ENCODE data around the gene ASIC2. TPM values are rescaled to one million over a fixed set of nuclear protein-coding genes. Genes with fewer than 3 reads are reported as not detected.
A peak's percentile ranks its signal among the peaks of the same experiment; 100 is the strongest.

Gene ASIC2
- total and polyA plus RNA-seq, 12 donors = not detected

DNA sequence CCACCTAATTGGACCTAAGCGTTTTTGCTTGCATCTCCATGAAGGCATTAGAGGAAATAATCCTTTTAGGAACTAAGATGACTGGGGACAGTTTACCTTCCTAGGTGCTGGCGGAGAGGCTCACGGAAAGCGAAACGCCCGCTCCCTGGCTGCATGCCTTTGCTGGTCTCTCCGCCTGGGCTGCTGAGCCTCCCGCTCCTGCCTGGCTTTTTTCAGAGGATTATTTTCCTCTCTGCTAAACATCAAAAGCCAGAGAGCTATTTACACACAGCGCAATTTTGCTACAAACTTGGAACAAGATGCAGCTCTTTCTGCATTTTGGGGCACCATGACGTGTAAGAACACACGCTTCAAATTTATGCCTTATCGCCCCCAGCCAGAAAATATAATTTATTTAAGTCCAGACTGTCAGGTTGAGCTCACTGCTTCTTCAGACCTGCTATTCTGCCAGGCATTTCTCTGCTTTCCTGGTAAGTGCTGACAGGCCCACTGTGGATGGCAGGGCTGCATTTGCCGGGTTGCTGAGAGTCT, 177.0 kb downstream of the ASIC2 start:
- no peak for TF ChIP-seq CTCF (IDR thresholded peaks at IDR 0.05)
- no peak for DNase-seq
- Histone ChIP-seq H3K27me3 (peaks cover 0 to 59% (median 18%) of the 10 kb centered on the region in 7 donors), H3K4me3 (no peak overlapping the region), H3K27ac (no peak overlapping the region), H3K36me3 (no peaks in the 10 kb centered on the region), H3K9me3 (no peaks in the 10 kb centered on the region), H3K4me1 (peaks cover 0 to 3% (median 0%) of the 10 kb centered on the region in 9 donors)
- intact Hi-C loops (cut with DNase I) = no loop called here
- 65 to 68% methylated on average over 13 of the region's 13 CpGs for WGBS, 2 donors
- ATAC-seq = no peak

DNA sequence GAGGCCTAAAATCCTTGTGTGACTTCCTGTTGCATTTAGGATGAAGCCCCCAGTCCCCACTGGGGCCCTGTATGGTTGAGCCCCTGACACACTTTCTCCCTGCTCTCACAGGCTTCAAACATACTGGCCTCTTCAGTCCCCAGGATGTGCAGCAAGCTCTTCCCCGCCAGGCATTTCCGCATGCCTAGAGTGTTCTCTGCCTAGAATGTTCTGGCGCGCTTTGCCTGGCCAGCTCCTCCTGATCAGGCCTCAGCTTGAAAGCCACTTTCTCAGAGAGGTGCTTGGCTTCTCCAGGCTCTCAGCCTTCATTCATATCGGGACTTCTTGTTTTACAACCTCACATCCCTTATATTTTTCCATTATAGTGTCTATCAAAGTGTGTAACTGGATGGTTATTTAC, 177.7 kb downstream of the ASIC2 start:
- H3K9me3 ChIP-seq = no peaks in the 10 kb centered on the region
- DNase-seq (no peak), ATAC-seq (no peak)
- peaks cover 0 to 60% (median 18%) of the 10 kb centered on the region in 7 donors for H3K27me3 ChIP-seq
- H3K36me3 ChIP-seq = no peaks in the 10 kb centered on the region
- H3K27ac ChIP-seq = no peak overlapping the region
- no peak overlapping the region for H3K4me3 ChIP-seq
- intact Hi-C loops (cut with DNase I) = no loop called here
- TF ChIP-seq CTCF (IDR thresholded peaks at IDR 0.05) = no peak
- WGBS, 2 donors = 81 to 85% methylated on average over 5 of the region's 5 CpGs
- peaks cover 0 to 3% (median 0%) of the 10 kb centered on the region in 9 donors for H3K4me1 ChIP-seq

DNA sequence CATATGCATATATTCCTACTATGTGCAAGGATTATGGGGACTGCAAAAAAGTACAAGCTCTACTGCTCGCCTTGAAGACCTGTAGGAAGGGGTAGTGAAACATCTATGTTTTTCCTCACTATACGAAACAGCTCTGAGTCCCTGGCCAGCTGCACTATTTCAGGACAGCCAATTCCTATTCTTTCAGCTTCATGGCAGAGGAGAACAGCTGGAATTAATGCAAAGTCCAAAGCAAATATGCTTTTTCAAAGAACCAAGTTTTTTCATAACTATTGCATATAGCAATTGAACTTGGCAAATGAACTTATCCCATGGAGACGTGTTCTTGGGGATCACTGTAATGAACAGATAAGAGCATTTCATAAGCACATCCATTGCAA, 179.1 kb downstream of the ASIC2 start:
- 62 to 63% methylated on average over 3 of the region's 3 CpGs for WGBS, 2 donors
- Histone ChIP-seq H3K4me3 (no peak overlapping the region), H3K27me3 (peaks cover 0 to 63% (median 26%) of the 10 kb centered on the region in 7 donors)

GRCh38 chr17:33113276-33113990, 179.7 kb downstream of the ASIC2 start:
- intact Hi-C loops (cut with DNase I) = no loop called here
- Histone ChIP-seq H3K27ac (no peak overlapping the region), H3K36me3 (no peaks in the 10 kb centered on the region), H3K27me3 (peaks cover 0 to 58% (median 23%) of the 10 kb centered on the region in 7 donors), H3K4me3 (no peak overlapping the region), H3K4me1 (peaks cover 0 to 3% (median 0%) of the 10 kb centered on the region in 9 donors), H3K9me3 (no peaks in the 10 kb centered on the region)
- ATAC-seq = no peak
- no peak for TF ChIP-seq CTCF (IDR thresholded peaks at IDR 0.05)
- 50 to 54% methylated on average over 6 of the region's 6 CpGs for WGBS, 2 donors
- peak in 1 of 2 donors; percentile 22 for DNase-seq

More for the DNA sequence above, 179.1 kb downstream of the ASIC2 start:
- TF ChIP-seq CTCF (IDR thresholded peaks at IDR 0.05) = no peak
- intact Hi-C loops (cut with DNase I) = no loop called here
- Histone ChIP-seq H3K36me3 (no peaks in the 10 kb centered on the region), H3K9me3 (no peaks in the 10 kb centered on the region), H3K27ac (no peak overlapping the region), H3K4me1 (peaks cover 0 to 3% (median 0%) of the 10 kb centered on the region in 9 donors)
- no peak for DNase-seq
- ATAC-seq = no peak
